EL (cell line): Measurements from ENCODE around the gene HK1.
"Not testable (repeated sequence)": the region's sequence is repeated elsewhere in the genome, so short reads cannot be mapped to it uniquely, and the experiment has no call there.

Experiments
- DNase-seq: peaks from one replicate; pipeline ENCODE4 v3.0.0-alpha.2; 2016

The HK1 gene

GRCh38 chr10:69259547-69260243 is 18.6 kb upstream of the HK1 start:
- no peak for DNase-seq

GRCh38 chr10:69261184-69261583 is 17.1 kb upstream of the HK1 start:
- no peak for DNase-seq

GRCh38 chr10:69262292-69262751 is 16.0 kb upstream of the HK1 start:
- no peak for DNase-seq

GRCh38 chr10:69265521-69265920 is 12.8 kb upstream of the HK1 start:
- no peak for DNase-seq

GRCh38 chr10:69268761-69269416 is 9.4 kb upstream of the HK1 start:
- DNase-seq = peak; percentile 38

GRCh38 chr10:69269761-69270160 is 8.5 kb upstream of the HK1 start:
- DNase-seq = no peak

- DNase-seq = no peak
Observed at GRCh38 chr10:69270990-69271389, 7.3 kb upstream of the HK1 start.

GRCh38 chr10:69272624-69273023 is 5.7 kb upstream of the HK1 start:
- peak; percentile 9 for DNase-seq

- no peak for DNase-seq
Observed at GRCh38 chr10:69275444-69275843, 2.9 kb upstream of the HK1 start.

GRCh38 chr10:69276503-69276902 is 1.8 kb upstream of the HK1 start:
- no peak for DNase-seq

- no peak for DNase-seq
Observed at GRCh38 chr10:69279110-69279509, 814 bp downstream of the HK1 start.

GRCh38 chr10:69281507-69282413 is 3.5 kb downstream of the HK1 start:
- no peak for DNase-seq

- DNase-seq = not testable (repeated sequence)
Observed at GRCh38 chr10:69284402-69284801, 6.1 kb downstream of the HK1 start.

- DNase-seq = no peak
Observed at GRCh38 chr10:69285699-69286098, 7.4 kb downstream of the HK1 start.

- no peak for DNase-seq
Observed at GRCh38 chr10:69287181-69287580, 8.9 kb downstream of the HK1 start.

GRCh38 chr10:69290993-69291392 is 12.7 kb downstream of the HK1 start:
- DNase-seq = no peak

- DNase-seq = no peak
Observed at GRCh38 chr10:69292459-69292858, 14.2 kb downstream of the HK1 start.

- no peak for DNase-seq
Observed at GRCh38 chr10:69295027-69295636, 16.8 kb downstream of the HK1 start.

GRCh38 chr10:69303632-69304051 is 25.3 kb downstream of the HK1 start:
- DNase-seq = peak; percentile 62

- no peak for DNase-seq
Observed at GRCh38 chr10:69306421-69306820, 28.1 kb downstream of the HK1 start.

- DNase-seq = no peak
Observed at GRCh38 chr10:69307434-69307833, 29.1 kb downstream of the HK1 start.

- DNase-seq = not testable (repeated sequence)
Observed at GRCh38 chr10:69308304-69308703, 30.0 kb downstream of the HK1 start.

- no peak for DNase-seq
Observed at GRCh38 chr10:69311309-69311708, 33.0 kb downstream of the HK1 start.
